GM18505 (cell line): ENCODE measurements around the gene ABI1.

Experiments
- ATAC-seq: cut with Tn5 transposase; IDR thresholded peaks from one replicate; pipeline ENCODE4 v1.9.1; 2021; ENCODE audit not compliant: unreplicated experiment
- POLR2A ChIP-seq: IDR thresholded peaks from 4 replicates; pipeline ENCODE4 v1.6.1; 2011; ENCODE audit warnings: borderline replicate concordance; ENCODE audit not compliant: insufficient read depth, insufficient read length; ENCODE audit errors: extremely low read depth

ABI1 gene

DNA sequence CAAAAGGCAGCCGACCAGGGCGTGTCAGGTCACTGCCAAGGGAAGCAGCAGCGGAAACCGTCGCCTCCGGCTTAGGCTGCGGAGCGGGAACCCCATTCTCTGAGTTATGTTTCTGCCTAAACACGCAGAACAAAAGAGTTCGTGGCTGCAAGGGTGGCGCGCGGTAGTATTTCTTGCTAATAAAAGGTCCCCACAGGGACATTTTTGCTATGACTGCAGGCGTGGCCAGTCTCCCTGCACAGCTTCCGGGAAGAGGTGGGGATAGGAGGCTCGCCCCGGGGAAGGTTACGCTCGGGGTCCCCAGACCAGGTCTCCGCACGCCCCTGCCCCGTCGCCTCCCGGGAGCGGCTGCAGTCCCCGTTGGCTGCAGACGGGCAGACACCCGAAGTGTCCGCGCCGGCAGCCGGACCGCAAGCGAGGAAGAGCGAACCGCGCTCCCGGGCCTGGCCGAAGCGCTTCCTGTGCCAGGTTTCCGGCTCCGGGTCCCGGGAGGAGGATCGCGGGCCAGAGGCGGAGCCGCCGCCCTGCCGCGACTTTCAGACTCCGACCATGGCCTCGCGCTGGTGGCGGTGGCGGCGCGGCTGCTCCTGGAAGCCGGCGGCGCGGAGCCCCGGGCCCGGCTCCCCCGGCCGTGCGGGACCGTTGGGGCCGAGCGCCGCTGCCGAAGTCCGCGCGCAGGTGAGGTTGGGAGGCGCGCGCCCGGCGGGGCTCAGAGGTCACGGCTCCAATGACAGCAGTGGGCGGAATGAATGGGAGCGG, 163.4 kb downstream of the ABI1 start, which contains the start of gene PDSS1:
Gene PDSS1 (plus strand): TSS at position 539 of the 759 bp plus-strand sequence. CDS start 11 bp downstream, at position 550.
- ATAC-seq = peak; percentile 79
- TF ChIP-seq POLR2A = peak; percentile 88

DNA sequence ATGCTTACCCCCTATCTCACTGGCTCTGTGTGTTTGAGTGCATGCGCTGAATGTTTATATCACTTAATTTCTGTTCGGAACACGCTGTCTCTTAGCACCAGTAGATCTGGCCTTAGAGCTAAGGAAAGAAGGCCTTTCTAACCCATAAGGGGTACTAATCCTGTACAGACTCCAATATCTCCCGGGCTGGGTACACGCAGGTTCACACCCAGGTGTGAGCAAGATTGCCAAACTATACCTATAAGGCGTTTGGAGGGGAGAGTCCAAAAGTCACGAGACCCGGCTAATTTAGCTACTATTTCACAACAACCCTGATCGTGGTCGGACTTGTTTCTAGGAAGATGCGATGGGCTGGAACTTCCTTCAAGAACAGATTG, 164.0 kb downstream of the ABI1 start:
- no peak for TF ChIP-seq POLR2A
- ATAC-seq = no peak
